Muscle layer of duodenum (tissue), 2 donors: ENCODE data around the gene GSAP.

Experiments used
- H3K27ac ChIP-seq: one replicate; pipeline ENCODE4 v1.7.0; 2013; ENCODE audit warnings: mild to moderate bottlenecking, low read length
- H3K27me3 ChIP-seq: one replicate; pipeline ENCODE4 v1.7.0; 2013; ENCODE audit warnings: low read depth, mild to moderate bottlenecking, control low read depth, low read length
- H3K36me3 ChIP-seq, 2 donors: one replicate each; pipeline ENCODE4 v1.7.0; 2013; ENCODE audit warnings: low read length in 2 of 2, control low read depth in 1 of 2, mild to moderate bottlenecking in 1 of 2; ENCODE audit not compliant: insufficient read depth in 2 of 2, control insufficient read depth in 1 of 2
- H3K4me1 ChIP-seq, 2 donors: one replicate each; pipeline ENCODE4 v1.7.0; 2013; ENCODE audit warnings: low read length in 2 of 2, mild to moderate bottlenecking in 2 of 2, control low read depth in 1 of 2, moderate library complexity in 1 of 2; ENCODE audit not compliant: insufficient read depth in 2 of 2, control insufficient read depth in 1 of 2
- H3K4me3 ChIP-seq, 2 donors: one replicate each; pipeline ENCODE4 v1.7.0; 2013; ENCODE audit warnings: low read length in 2 of 2, low read depth in 1 of 2, mild to moderate bottlenecking in 1 of 2
- H3K9me3 ChIP-seq, 2 donors: one replicate each; pipeline ENCODE4 v1.7.0; 2013; ENCODE audit warnings: low read length in 2 of 2, control low read depth in 1 of 2, mild to moderate bottlenecking in 1 of 2; ENCODE audit not compliant: control insufficient read depth in 1 of 2
- donor health status: healthy.

The GSAP gene

DNA sequence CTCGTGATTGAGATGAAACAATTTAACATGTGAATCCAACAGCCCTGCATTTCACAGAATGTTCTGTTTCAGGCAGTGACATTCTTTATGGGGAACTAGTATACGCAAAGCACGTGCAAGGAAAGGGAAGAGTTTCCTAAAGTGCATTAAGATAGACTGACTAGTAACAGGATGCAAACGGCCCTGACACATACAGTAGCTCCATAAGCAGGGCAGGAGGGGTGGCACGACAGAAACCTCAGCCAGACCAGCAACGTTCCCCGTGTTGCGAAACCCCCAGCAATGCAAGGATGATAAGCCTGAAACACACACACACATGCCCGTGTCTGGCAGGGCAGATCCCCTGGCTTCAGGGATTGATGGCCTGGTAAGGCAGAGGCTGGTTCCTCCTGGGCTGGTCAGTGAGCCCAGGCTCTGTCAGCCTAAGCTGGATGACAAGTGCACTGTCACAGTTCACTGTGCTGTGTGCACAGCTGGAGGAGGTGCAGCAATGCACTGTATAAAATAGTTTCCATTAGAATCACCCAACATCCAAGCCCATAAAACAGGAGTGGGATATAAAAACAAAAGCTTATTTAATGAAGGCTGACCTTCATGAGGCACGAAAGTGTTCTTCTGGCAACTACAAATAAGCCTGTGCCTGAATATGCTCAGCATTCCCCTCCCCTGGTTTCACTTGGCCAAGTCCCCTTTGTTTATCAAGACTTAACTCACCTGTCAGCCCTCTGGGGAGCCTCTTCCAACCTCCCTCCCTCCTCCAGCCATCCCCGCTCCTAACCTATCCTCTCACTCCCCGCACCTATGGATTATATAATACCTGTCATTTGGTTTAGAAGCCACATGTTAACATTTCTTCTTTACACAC is 88.8 kb downstream of the GSAP start:
- H3K4me3 ChIP-seq: no peak overlapping the region
- H3K27ac ChIP-seq: peak overlapping the region; percentile 43
- no peaks in the 10 kb centered on the region for H3K9me3 ChIP-seq
- peaks cover 18 to 37% of the 10 kb centered on the region in 2 donors for H3K4me1 ChIP-seq
- H3K27me3 ChIP-seq: no peaks in the 10 kb centered on the region
- H3K36me3 ChIP-seq: no peaks in the 10 kb centered on the region

DNA sequence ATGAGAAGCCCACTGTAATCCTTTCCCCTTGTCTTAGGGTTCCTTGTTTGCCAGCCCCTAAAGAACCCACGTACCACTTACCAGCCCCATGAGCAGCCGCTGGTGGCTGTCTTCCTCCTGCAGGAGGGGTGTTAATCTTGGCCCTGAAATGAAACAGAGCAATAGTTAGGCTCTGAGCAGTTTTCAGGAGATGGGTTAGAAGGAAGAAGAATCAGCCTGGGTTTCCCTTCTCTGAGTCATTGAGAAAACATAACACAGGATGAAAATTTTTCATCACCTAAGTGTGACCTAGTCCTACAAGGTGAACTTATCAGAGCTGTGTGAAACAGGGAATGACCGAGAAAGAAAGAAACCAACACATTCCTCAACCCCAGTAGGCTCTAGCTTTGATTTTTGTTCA is 90.0 kb downstream of the GSAP start:
- no peak overlapping the region for H3K4me3 ChIP-seq

DNA sequence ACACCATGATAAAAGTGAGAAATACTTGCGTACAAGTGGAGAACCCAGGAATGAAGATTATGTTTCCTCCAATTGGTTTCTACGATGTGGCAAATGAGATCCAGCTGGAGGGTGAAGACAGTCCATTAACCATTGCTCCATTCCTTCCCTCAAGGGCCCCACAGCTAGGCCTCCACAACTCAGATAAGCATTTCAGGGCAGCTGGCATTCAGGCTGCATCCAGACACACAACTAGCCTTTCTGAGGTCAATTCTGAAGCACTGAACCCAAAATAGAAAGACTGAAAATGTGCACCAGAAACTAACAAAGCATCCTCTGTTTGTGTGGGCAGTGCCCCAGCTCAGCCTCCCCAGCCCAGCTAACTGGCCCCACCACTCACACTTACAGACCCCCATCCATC is 94.8 kb downstream of the GSAP start:
- Histone ChIP-seq H3K27ac (no peak overlapping the region), H3K9me3 (no peaks in the 10 kb centered on the region), H3K27me3 (no peaks in the 10 kb centered on the region), H3K4me3 (no peak overlapping the region), H3K36me3 (peaks cover 8 to 13% of the 10 kb centered on the region in 2 donors), H3K4me1 (peaks cover under 1 to 1% of the 10 kb centered on the region in 2 donors)

More for the DNA sequence above, 90.0 kb downstream of the GSAP start:
- H3K27ac ChIP-seq: no peak overlapping the region
- peaks cover 0 to 8% of the 10 kb centered on the region in 2 donors for H3K36me3 ChIP-seq
- H3K4me1 ChIP-seq: peaks cover 18 to 30% of the 10 kb centered on the region in 2 donors
- no peaks in the 10 kb centered on the region for H3K27me3 ChIP-seq
- no peaks in the 10 kb centered on the region for H3K9me3 ChIP-seq

DNA sequence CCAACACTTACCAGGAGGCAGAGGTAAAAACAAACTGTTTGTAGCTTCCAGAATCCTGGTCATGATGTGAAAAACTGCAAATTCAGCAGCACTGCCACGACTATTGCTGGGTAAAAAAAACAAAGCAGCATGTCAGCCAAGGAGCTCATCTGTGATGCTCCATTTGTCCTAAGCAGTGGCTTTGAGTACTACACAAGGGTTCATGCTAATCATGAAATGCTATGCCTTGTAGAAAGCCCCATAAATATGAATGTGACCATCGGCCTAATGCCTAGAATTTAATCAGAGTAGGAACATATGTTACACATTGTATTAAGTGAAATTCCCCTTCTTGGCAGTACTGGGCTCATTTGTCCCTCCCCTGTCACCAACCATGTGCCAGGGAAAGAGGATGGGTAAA is 95.4 kb downstream of the GSAP start:
- H3K36me3 ChIP-seq: peaks cover 8 to 13% of the 10 kb centered on the region in 2 donors
- no peak overlapping the region for H3K27ac ChIP-seq
- H3K4me3 ChIP-seq: no peak overlapping the region
- no peaks in the 10 kb centered on the region for H3K9me3 ChIP-seq
- peaks cover 0 to 5% of the 10 kb centered on the region in 2 donors for H3K4me1 ChIP-seq
- no peaks in the 10 kb centered on the region for H3K27me3 ChIP-seq

DNA sequence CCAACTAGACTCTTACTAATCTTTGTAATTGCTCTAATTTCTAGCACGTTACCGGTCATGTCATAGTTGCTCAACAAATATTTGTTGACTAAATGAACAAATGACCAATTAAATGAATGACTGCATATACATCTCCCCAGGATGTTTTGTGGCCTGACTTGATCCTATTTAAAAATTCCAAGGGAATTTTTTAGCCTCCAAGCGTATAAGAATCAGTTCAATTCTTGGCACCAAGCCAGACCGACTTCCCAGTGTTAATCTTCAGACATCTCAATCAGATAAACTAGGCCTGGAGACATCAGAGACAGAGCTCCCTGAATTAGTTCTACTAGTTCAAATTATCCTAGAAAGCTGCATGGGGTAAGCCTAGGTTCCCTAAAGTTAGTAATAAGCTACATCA is 96.0 kb downstream of the GSAP start:
- Histone ChIP-seq H3K4me3 (no peak overlapping the region), H3K27ac (no peak overlapping the region), H3K4me1 (peaks cover 0 to 11% of the 10 kb centered on the region in 2 donors), H3K36me3 (peaks cover 8 to 13% of the 10 kb centered on the region in 2 donors), H3K27me3 (no peaks in the 10 kb centered on the region), H3K9me3 (no peaks in the 10 kb centered on the region)

DNA sequence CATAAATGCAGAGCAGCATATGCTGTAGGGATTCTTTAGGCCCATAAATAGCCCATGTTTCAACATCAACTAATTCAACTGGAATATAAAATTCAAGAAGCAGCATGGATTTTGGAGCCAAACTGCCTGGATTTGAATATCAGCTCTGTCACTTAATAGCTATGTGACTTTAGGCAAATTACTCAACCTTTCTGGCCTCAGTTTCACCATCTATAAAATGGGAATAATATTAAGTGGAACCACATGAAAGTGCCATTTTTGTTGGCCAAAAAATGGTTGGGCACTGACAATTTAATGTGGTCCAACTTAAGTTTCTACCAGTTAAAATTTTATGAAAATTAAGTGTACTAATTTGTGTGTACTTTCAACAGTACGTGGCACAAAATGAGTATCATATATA is 98.1 kb downstream of the GSAP start:
- Histone ChIP-seq H3K27ac (no peak overlapping the region), H3K4me1 (peaks cover 0 to 27% of the 10 kb centered on the region in 2 donors), H3K9me3 (no peaks in the 10 kb centered on the region), H3K27me3 (no peaks in the 10 kb centered on the region), H3K4me3 (no peak overlapping the region), H3K36me3 (peaks cover 8 to 13% of the 10 kb centered on the region in 2 donors)

DNA sequence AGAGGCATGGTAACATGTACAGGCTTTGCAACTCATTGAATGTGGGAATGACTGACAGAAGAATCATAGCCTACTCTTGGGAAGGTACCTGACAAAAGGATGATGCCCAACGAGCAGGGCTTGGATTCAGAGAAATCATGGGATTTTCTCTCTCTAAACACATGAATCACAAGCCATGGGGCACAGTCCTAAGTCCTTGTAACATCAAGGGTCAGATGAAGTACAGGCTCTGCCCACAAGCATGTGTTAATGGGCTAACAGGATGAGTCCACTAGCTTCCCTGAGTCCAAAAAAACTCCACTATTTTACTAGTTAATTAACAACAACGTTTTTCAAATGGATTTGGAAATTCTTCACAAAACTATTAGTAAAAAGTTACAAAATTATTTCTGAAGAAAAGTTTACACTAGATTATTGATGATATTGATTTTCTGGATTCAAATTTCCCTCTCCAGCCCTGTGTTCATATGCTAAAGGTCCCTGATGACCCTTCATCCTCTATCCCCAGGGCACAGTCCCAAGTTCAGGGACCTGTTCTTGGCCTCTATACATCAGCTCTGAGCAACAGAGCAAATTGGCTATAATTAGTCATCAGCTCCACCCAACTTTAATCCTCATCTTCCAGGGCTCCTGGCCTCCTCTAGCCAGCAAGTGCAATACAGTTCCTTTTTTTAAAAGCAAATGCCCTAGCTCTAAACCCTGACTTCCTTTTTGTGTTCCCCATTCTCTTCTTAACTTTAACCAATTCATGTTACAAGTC is 99.8 kb downstream of the GSAP start:
- no peak overlapping the region for H3K27ac ChIP-seq
- no peaks in the 10 kb centered on the region for H3K9me3 ChIP-seq
- H3K36me3 ChIP-seq: peaks cover 8% of the 10 kb centered on the region in 2 donors
- H3K4me3 ChIP-seq: no peak overlapping the region
- H3K27me3 ChIP-seq: no peaks in the 10 kb centered on the region
- peaks cover 8 to 37% of the 10 kb centered on the region in 2 donors for H3K4me1 ChIP-seq

DNA sequence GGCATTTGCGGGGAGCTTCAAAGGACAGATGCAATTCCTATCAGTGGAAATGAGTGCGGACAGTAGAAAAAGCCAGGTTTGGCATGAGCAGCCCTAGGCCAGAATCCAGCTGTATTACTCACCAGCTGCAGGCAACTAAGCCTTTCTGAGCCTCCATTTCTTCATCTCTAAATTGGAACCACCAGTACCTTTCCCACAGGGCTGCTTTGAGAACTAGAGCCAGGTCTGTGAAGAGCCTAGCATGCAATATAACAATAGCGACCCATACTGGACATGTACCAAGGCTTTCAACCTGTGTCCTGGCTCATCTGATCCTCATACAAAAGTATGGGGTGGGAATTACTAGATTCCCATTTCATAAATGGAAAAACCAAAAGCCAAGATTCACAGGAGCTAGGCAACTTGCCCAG is 101.0 kb downstream of the GSAP start:
- no peak overlapping the region for H3K27ac ChIP-seq
- H3K4me3 ChIP-seq: no peak overlapping the region
- peaks cover 5 to 13% of the 10 kb centered on the region in 2 donors for H3K36me3 ChIP-seq
- no peaks in the 10 kb centered on the region for H3K9me3 ChIP-seq
- no peaks in the 10 kb centered on the region for H3K27me3 ChIP-seq
- H3K4me1 ChIP-seq: peaks cover 8 to 37% of the 10 kb centered on the region in 2 donors

DNA sequence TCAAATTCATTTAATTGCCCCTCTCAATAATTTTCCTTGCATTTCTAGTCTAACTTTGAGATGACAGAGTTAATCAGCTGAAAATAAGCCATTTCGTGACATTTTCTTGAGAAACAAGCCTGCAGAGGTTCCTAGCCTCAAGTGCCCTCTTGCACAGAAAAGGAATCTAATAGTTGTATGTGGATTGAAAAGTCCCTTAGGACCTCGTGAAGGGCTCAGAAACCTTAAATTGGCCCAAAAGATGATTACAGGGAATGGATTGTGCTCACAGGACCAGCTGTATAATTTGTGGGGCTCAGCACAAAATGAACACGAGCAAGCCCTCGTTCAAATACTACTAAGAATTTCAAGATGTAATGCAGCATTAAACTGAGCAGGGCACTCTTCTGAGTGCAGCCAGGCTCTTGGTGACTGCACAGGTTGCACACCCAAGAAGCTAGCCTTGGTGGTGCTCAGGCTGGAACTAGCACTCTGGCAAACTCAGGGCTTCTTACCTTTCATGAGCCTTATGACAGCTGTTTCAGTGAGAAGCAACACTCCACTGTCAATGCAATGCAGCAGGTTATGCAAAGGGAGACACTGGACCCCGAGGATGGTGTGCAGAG is 102.2 kb downstream of the GSAP start:
- Histone ChIP-seq H3K4me3 (no peak overlapping the region), H3K27ac (no peak overlapping the region), H3K36me3 (peaks cover 5 to 13% of the 10 kb centered on the region in 2 donors), H3K27me3 (no peaks in the 10 kb centered on the region), H3K9me3 (no peaks in the 10 kb centered on the region), H3K4me1 (peaks cover 8 to 37% of the 10 kb centered on the region in 2 donors)

DNA sequence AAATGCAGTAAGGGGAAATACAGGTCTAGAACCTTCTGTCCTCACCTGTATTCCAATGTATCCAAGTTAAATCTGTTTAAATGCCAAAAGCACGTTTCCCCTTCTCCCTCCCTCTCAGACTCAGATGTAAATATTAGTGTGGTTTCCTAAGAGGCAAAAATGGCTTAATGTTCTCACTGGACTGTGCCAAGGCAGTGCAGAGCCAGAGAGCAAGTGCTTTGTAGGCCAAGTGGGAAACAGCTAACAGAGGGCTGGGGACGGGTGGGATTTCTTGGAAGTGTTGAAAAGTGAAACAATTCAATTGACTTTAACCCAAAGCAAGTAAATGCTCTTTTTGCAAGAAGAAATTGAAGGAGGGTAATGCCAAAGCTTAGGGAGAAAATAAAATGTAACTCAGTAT is 103.1 kb downstream of the GSAP start:
- H3K4me3 ChIP-seq: no peak overlapping the region
- H3K27ac ChIP-seq: no peak overlapping the region
- H3K9me3 ChIP-seq: no peaks in the 10 kb centered on the region
- H3K4me1 ChIP-seq: peaks cover 8 to 37% of the 10 kb centered on the region in 2 donors
- peaks cover 5 to 10% of the 10 kb centered on the region in 2 donors for H3K36me3 ChIP-seq
- H3K27me3 ChIP-seq: no peaks in the 10 kb centered on the region

DNA sequence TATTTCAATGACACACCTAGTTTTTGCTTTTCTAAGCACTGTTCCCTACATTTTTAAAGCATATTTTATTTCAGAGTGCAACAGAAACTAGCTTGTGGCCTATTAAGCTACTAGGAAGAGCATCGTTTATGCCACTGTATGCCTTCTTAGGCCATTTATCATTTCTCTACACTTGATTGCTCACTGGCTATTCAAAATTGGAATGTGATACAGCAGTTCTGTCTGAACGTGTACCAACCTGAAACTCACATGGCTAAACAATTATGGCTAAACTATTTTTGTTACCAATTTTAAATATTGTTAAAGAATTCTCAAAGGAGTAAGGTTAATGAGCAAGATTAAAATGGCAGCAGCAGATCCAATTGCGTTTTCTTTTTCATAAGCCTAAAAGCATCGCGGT is 105.2 kb downstream of the GSAP start:
- no peak overlapping the region for H3K27ac ChIP-seq
- peaks cover 8 to 34% of the 10 kb centered on the region in 2 donors for H3K4me1 ChIP-seq
- no peaks in the 10 kb centered on the region for H3K9me3 ChIP-seq
- H3K27me3 ChIP-seq: no peaks in the 10 kb centered on the region
- no peak overlapping the region for H3K4me3 ChIP-seq
- H3K36me3 ChIP-seq: peaks cover 0 to 5% of the 10 kb centered on the region in 2 donors
